Neural cell (in vitro differentiated cells): ENCODE results near the gene MED29. TPM values are rescaled to one million over a fixed set of nuclear protein-coding genes. Genes with fewer than 3 reads are reported as not detected.

Experiments used
- H2AFZ ChIP-seq: fragments of 200-600, 300-800 bp; sonication (generic), shearing (Covaris generic); 2 replicates; pipeline ENCODE4 v1.6.0; 2014; ENCODE audit warnings: low read depth, mild to moderate bottlenecking, antibody characterized with exemption, low read length, moderate library complexity
- H3F3A ChIP-seq: fragments of 200-600 bp; shearing (Covaris generic); 2 replicates; pipeline ENCODE4 v1.6.1; 2016; ENCODE audit warnings: mild to moderate bottlenecking, moderate library complexity, mixed read lengths, antibody characterized with exemption, low read length; ENCODE audit not compliant: insufficient read depth, poor library complexity, severe bottlenecking
- H3K27ac ChIP-seq: fragments of 200-600, 300-800 bp; sonication (generic), shearing (Covaris generic); 2 replicates; pipeline ENCODE4 v1.5.1; 2014; ENCODE audit warnings: mild to moderate bottlenecking, low read length, moderate library complexity
- H3K27me3 ChIP-seq: fragments of 300-800, 200-600 bp; sonication (generic), shearing (Covaris generic); 2 replicates; pipeline ENCODE4 v1.6.0; 2014; ENCODE audit warnings: mild to moderate bottlenecking, low read depth, low read length, moderate library complexity; ENCODE audit not compliant: insufficient read depth
- H3K36me3 ChIP-seq: fragments of 300-800, 200-600 bp; sonication (generic), shearing (Covaris generic); 2 replicates; pipeline ENCODE4 v1.5.1; 2014; ENCODE audit warnings: mild to moderate bottlenecking, antibody characterized with exemption, low read length, moderate library complexity; ENCODE audit not compliant: insufficient read depth
- H3K4me2 ChIP-seq: fragments of 300-800, 200-600 bp; sonication (generic), shearing (Covaris generic); 2 replicates; pipeline ENCODE4 v1.6.0; 2014; ENCODE audit warnings: mild to moderate bottlenecking, low read length
- H3K4me3 ChIP-seq: fragments of 300-800, 200-600 bp; sonication (generic), shearing (Covaris generic); 2 replicates; pipeline ENCODE4 v1.5.1; 2014; ENCODE audit warnings: mild to moderate bottlenecking, low read length, moderate library complexity
- H3K79me2 ChIP-seq: fragments of 200-600 bp; shearing (Covaris generic); replicated peaks from 2 replicates; pipeline ENCODE4 v1.6.0; 2014; ENCODE audit warnings: mild to moderate bottlenecking, low read length, moderate library complexity; ENCODE audit not compliant: insufficient read depth
- H3K9ac ChIP-seq: fragments of 300-800, 200-600 bp; sonication (generic), shearing (Covaris generic); 2 replicates; pipeline ENCODE4 v1.6.1; 2016; ENCODE audit warnings: mild to moderate bottlenecking, low read length, mixed read lengths
- H3K9me2 ChIP-seq: fragments of 200-600 bp; shearing (Covaris generic); 2 replicates; pipeline ENCODE4 v1.6.1; 2016; ENCODE audit warnings: mild to moderate bottlenecking, low read length, mixed read lengths; ENCODE audit not compliant: insufficient read depth
- H3K9me3 ChIP-seq: fragments of 200-600, 300-800 bp; sonication (generic), shearing (Covaris generic); 2 replicates; pipeline ENCODE4 v1.6.1; 2016; ENCODE audit warnings: mild to moderate bottlenecking, mixed run types, low read length, moderate library complexity, mixed read lengths
- H4K20me1 ChIP-seq: fragments of 200-600 bp; shearing (Covaris generic); 2 replicates; pipeline ENCODE4 v1.6.1; 2016; ENCODE audit warnings: mild to moderate bottlenecking, mixed run types; ENCODE audit not compliant: insufficient read depth
- EP300 ChIP-seq: fragments of 450-650 bp; conservative IDR thresholded peaks from 2 replicates; pipeline ENCODE4 v1.6.1; 2014; ENCODE audit warnings: antibody characterized with exemption, mild to moderate bottlenecking, moderate library complexity; ENCODE audit not compliant: poor library complexity, severe bottlenecking
- EZH2 ChIP-seq: fragments of 200-600, 300-800 bp; shearing (Covaris generic), sonication (generic); IDR thresholded peaks from 2 replicates; pipeline ENCODE4 v1.6.1; 2014; ENCODE audit warnings: antibody characterized with exemption, low read length, borderline replicate concordance, mild to moderate bottlenecking; ENCODE audit not compliant: insufficient read depth, poor library complexity, severe bottlenecking
- MXI1 ChIP-seq: fragments of 450-650 bp; conservative IDR thresholded peaks from 2 replicates; pipeline ENCODE4 v1.6.1; 2014; ENCODE audit warnings: antibody characterized with exemption, mild to moderate bottlenecking; ENCODE audit not compliant: poor library complexity, severe bottlenecking
- POLR2AphosphoS5 ChIP-seq: IDR thresholded peaks from 2 replicates; pipeline ENCODE4 v1.6.1; 2012
- RAD21 ChIP-seq: fragments of 450-650 bp; conservative IDR thresholded peaks from 2 replicates; pipeline ENCODE4 v1.6.1; 2014; ENCODE audit warnings: antibody characterized with exemption, mild to moderate bottlenecking, moderate library complexity
- SMC3 ChIP-seq: fragments of 450-650 bp; conservative IDR thresholded peaks from 2 replicates; pipeline ENCODE4 v1.6.1; 2014; ENCODE audit warnings: antibody characterized with exemption, mild to moderate bottlenecking, moderate library complexity; ENCODE audit not compliant: poor library complexity
- TAF1 ChIP-seq: IDR thresholded peaks from 2 replicates; pipeline ENCODE4 v1.6.1; 2012; ENCODE audit warnings: low read depth
- polyA plus RNA-seq: library from polyadenylated mRNA; depleted of rRNA; stranded (reverse); fragments of >200 nt; gene quantifications from 2 replicates; pipeline ENCODE4 v1.2.3, GENCODE V29; 2014
- TF ChIP-seq, protein P1 (sequence below): IDR thresholded peaks from 2 replicates; pipeline ENCODE4 v1.6.1; 2012; ENCODE audit warnings: borderline replicate concordance
- TF ChIP-seq, protein P2 (sequence below): fragments of 450-650 bp; IDR thresholded peaks from 2 replicates; pipeline ENCODE4 v1.5.1; 2014; ENCODE audit warnings: antibody characterized with exemption, mild to moderate bottlenecking, moderate library complexity; ENCODE audit not compliant: poor library complexity, severe bottlenecking

The MED29 gene
- polyA plus RNA-seq, 1 donor from 2014 or later = 39.5 TPM

DNA sequence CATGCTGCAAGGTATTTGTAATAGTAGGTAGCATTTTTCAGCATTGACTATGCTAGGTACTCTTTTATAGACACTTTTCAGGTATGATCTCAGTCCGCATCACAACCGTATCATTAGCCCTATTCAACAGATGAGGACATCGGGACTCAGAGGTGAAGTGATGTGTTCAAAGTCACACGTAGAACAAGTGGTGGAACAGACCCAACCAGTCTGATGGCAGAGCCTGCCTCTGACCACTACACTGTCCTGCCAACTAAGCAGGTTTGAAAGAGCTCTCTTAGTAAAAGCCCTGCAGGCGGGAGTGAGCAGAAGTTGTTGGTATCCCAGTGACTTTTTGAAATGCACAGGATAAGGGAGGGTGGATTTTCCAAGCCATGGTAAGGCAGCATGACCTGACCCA lies 20.4 kb upstream of the MED29 start:
- Histone ChIP-seq H3K27ac (no peak overlapping the region), H3K9me3 (no peaks in the 10 kb centered on the region), H3K27me3 (no peaks in the 10 kb centered on the region), H2AFZ (no peak overlapping the region), H3K4me3 (no peak overlapping the region), H3K36me3 (peaks cover 3% of the 10 kb centered on the region), H3K79me2 (no peaks in the 10 kb centered on the region), H4K20me1 (no peaks in the 10 kb centered on the region), H3K9ac (no peak overlapping the region), H3K9me2 (no peaks in the 10 kb centered on the region), H3K4me2 (no peak overlapping the region), H3F3A (no peaks in the 10 kb centered on the region)
- TF ChIP-seq, protein P1, sequence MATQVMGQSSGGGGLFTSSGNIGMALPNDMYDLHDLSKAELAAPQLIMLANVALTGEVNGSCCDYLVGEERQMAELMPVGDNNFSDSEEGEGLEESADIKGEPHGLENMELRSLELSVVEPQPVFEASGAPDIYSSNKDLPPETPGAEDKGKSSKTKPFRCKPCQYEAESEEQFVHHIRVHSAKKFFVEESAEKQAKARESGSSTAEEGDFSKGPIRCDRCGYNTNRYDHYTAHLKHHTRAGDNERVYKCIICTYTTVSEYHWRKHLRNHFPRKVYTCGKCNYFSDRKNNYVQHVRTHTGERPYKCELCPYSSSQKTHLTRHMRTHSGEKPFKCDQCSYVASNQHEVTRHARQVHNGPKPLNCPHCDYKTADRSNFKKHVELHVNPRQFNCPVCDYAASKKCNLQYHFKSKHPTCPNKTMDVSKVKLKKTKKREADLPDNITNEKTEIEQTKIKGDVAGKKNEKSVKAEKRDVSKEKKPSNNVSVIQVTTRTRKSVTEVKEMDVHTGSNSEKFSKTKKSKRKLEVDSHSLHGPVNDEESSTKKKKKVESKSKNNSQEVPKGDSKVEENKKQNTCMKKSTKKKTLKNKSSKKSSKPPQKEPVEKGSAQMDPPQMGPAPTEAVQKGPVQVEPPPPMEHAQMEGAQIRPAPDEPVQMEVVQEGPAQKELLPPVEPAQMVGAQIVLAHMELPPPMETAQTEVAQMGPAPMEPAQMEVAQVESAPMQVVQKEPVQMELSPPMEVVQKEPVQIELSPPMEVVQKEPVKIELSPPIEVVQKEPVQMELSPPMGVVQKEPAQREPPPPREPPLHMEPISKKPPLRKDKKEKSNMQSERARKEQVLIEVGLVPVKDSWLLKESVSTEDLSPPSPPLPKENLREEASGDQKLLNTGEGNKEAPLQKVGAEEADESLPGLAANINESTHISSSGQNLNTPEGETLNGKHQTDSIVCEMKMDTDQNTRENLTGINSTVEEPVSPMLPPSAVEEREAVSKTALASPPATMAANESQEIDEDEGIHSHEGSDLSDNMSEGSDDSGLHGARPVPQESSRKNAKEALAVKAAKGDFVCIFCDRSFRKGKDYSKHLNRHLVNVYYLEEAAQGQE = no peak
- TF ChIP-seq EZH2 (no peak), MXI1 (no peak), SMC3 (no peak), POLR2AphosphoS5 (no peak), EP300 (no peak), RAD21 (no peak), TAF1 (no peak)
- TF ChIP-seq, protein P2, sequence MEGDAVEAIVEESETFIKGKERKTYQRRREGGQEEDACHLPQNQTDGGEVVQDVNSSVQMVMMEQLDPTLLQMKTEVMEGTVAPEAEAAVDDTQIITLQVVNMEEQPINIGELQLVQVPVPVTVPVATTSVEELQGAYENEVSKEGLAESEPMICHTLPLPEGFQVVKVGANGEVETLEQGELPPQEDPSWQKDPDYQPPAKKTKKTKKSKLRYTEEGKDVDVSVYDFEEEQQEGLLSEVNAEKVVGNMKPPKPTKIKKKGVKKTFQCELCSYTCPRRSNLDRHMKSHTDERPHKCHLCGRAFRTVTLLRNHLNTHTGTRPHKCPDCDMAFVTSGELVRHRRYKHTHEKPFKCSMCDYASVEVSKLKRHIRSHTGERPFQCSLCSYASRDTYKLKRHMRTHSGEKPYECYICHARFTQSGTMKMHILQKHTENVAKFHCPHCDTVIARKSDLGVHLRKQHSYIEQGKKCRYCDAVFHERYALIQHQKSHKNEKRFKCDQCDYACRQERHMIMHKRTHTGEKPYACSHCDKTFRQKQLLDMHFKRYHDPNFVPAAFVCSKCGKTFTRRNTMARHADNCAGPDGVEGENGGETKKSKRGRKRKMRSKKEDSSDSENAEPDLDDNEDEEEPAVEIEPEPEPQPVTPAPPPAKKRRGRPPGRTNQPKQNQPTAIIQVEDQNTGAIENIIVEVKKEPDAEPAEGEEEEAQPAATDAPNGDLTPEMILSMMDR = no peak

- H3K4me3 ChIP-seq = no peak overlapping the region
- H3K27ac ChIP-seq = no peak overlapping the region
- no peak overlapping the region for H2AFZ ChIP-seq
- H3K79me2 ChIP-seq = no peaks in the 10 kb centered on the region
- H3K4me2 ChIP-seq = no peak overlapping the region
- TF ChIP-seq SMC3 (no peak), RAD21 (no peak), EP300 (no peak), EZH2 (no peak), POLR2AphosphoS5 (no peak), MXI1 (no peak), TAF1 (no peak)
- TF ChIP-seq, protein P1 = no peak
- TF ChIP-seq, protein P2 = no peak
- H3F3A ChIP-seq = no peaks in the 10 kb centered on the region
- H3K9me2 ChIP-seq = no peaks in the 10 kb centered on the region
- H3K9me3 ChIP-seq = no peaks in the 10 kb centered on the region
- H3K36me3 ChIP-seq = peaks cover 3% of the 10 kb centered on the region
- H4K20me1 ChIP-seq = no peaks in the 10 kb centered on the region
- H3K27me3 ChIP-seq = no peaks in the 10 kb centered on the region
- no peak overlapping the region for H3K9ac ChIP-seq
These were observed 19.0 kb upstream of the MED29 start for GRCh38 chr19:39372047-39372802.
